ENCODE measurements around the gene ANAPC7. TPM values are rescaled to one million over a fixed set of nuclear protein-coding genes. Genes with fewer than 3 reads are reported as not detected.
"Not testable (repeated sequence)": the region's sequence is repeated elsewhere in the genome, so short reads cannot be mapped to it uniquely, and the experiment has no call there.

Gene ANAPC7
- total RNA-seq, 1 donor from 2014 or later, result 91.8 TPM

DNA sequence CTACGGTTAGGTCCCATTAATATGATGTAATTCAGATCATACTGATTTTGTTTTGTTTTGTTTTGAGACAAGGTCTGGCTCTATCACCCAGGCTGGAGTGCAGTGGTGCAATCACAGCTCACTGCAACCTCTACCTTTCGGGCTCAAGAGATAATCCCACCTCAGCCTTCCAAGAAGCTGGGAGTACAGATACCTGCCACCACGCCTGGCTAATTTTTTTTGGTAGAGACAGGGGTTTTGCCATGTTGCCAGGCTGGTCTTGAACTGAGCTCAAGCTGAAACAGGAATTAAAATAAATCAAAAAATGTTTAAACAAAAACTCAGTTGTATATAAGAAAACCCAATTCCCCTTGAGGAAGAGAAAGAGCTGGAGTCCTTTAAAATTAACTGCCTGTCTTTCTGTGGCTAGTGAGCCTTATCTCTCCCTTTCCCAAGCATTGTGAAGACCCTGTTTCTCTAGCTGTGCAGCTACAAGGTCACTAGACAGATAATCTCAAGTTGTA lies 17.7 kb upstream of the ANAPC7 start:
- peaks cover 2% of the 10 kb centered on the region for H3K4me1 Mint-ChIP-seq (ENCODE audit: low read depth)
- no peaks in the 10 kb centered on the region for H3K9me3 Mint-ChIP-seq (ENCODE audit: low read depth)
- H3K4me3 Mint-ChIP-seq (ENCODE audit: low read depth), result no peak overlapping the region
- no peaks in the 10 kb centered on the region for H3K27me3 Mint-ChIP-seq
- TF ChIP-seq, protein P1, sequence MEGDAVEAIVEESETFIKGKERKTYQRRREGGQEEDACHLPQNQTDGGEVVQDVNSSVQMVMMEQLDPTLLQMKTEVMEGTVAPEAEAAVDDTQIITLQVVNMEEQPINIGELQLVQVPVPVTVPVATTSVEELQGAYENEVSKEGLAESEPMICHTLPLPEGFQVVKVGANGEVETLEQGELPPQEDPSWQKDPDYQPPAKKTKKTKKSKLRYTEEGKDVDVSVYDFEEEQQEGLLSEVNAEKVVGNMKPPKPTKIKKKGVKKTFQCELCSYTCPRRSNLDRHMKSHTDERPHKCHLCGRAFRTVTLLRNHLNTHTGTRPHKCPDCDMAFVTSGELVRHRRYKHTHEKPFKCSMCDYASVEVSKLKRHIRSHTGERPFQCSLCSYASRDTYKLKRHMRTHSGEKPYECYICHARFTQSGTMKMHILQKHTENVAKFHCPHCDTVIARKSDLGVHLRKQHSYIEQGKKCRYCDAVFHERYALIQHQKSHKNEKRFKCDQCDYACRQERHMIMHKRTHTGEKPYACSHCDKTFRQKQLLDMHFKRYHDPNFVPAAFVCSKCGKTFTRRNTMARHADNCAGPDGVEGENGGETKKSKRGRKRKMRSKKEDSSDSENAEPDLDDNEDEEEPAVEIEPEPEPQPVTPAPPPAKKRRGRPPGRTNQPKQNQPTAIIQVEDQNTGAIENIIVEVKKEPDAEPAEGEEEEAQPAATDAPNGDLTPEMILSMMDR (IDR thresholded peaks at IDR 0.05; ENCODE audit: unreplicated experiment), result no peak
- H3K27ac Mint-ChIP-seq, result no peak overlapping the region
- no peaks in the 10 kb centered on the region for H3K36me3 Mint-ChIP-seq (ENCODE audit: insufficient read depth)
- DNase-seq (ENCODE audit: low spot score, unreplicated experiment), result no peak

DNA sequence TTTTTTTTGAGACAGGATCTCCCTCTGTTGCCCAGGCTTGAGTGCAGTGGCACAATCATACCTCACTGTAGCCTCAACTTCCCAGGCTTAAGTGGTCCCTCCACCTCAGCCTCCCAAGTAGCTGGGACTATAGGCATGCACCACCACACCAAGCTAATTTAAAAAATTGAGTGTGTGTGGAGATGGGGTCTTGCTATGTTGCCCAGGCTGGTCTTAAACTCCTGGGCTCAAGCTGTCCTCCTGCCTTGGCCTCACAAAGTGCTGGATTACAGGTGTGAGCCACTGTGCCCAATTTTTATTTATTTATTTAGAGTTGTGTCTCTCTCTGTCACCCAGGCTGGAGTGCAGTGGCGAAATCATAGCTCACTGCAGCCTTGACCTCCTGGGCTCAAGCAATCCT lies 17.1 kb upstream of the ANAPC7 start:
- not testable (repeated sequence) for H3K4me3 Mint-ChIP-seq (ENCODE audit: low read depth); H3K27me3 Mint-ChIP-seq; H3K36me3 Mint-ChIP-seq (ENCODE audit: insufficient read depth); H3K4me1 Mint-ChIP-seq (ENCODE audit: low read depth); H3K27ac Mint-ChIP-seq; H3K9me3 Mint-ChIP-seq (ENCODE audit: low read depth); DNase-seq (ENCODE audit: low spot score, unreplicated experiment)

DNA sequence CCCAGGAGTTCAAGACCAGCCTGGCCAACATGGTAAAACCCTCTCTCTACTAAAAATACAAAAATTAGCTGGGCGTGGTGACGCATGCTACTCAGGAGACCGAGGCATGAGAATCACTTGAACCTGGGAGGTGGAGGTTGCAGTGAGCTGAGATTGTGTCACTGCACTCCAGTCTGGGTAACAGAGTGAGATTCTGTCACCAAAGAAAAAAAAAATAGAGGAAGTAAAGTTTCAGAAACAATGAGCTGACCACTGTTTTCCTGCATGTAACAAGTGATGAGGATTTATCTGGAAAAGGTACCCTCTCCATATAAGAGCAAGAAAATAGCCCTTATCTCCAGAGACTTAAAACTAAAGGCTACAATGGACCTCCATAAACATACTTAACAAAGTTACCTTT lies 13.6 kb upstream of the ANAPC7 start:
- H3K9me3 Mint-ChIP-seq (ENCODE audit: low read depth); H3K27me3 Mint-ChIP-seq; H3K4me1 Mint-ChIP-seq (ENCODE audit: low read depth); H3K36me3 Mint-ChIP-seq (ENCODE audit: insufficient read depth); H3K4me3 Mint-ChIP-seq (ENCODE audit: low read depth); DNase-seq (ENCODE audit: low spot score, unreplicated experiment); H3K27ac Mint-ChIP-seq: not testable (repeated sequence)

DNA sequence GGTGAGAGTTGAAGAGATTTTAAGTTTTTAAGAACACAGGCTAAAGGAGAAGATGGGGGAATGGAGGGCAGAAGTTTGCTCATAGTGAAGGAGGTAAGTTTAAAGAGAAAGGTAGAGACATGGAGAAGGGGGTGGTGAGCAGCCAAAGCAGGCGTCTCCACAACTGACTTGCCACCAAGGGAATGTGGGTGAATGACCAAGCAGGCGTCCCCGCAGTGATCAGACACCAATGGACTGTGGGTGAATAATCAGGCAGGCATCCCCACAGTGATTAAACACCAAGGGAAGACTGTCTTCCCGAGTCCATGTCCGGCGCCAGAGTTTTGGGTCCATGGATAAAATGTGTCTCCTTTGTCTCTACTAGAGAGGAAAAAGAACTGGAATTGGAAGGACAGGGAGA lies 6.6 kb upstream of the ANAPC7 start:
- H3K36me3 Mint-ChIP-seq (ENCODE audit: insufficient read depth); H3K9me3 Mint-ChIP-seq (ENCODE audit: low read depth); H3K27ac Mint-ChIP-seq; H3K4me3 Mint-ChIP-seq (ENCODE audit: low read depth); DNase-seq (ENCODE audit: low spot score, unreplicated experiment); H3K4me1 Mint-ChIP-seq (ENCODE audit: low read depth): not testable (repeated sequence)
- peaks cover 10% of the 10 kb centered on the region for H3K27me3 Mint-ChIP-seq

DNA sequence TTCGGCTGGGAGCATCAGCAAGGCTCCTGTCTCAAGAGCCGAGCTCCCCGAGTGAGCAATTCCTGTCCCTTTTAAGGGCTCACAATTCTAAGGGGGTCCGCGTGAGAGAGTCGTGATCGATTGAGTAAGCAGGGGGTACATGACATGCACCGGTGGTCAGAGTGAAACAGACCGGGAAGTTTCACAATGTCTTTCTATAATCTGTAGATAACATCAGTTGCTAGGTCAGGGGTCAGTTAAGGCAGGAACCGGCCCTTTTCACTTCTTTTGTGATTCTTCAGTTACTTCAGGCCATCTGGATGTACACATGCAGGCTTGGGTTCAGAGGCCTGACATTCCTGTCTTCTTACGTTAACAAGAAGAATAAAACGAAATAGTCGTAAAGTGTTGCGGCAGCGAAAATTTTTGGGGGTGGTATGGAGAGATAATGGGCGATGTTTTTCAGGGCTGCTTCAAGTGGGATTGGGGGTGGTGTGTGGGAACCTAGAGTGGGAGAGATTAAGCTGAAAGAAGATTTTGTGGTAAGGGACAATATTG lies 1.7 kb upstream of the ANAPC7 start:
- not testable (repeated sequence) for H3K36me3 Mint-ChIP-seq (ENCODE audit: insufficient read depth)

DNA sequence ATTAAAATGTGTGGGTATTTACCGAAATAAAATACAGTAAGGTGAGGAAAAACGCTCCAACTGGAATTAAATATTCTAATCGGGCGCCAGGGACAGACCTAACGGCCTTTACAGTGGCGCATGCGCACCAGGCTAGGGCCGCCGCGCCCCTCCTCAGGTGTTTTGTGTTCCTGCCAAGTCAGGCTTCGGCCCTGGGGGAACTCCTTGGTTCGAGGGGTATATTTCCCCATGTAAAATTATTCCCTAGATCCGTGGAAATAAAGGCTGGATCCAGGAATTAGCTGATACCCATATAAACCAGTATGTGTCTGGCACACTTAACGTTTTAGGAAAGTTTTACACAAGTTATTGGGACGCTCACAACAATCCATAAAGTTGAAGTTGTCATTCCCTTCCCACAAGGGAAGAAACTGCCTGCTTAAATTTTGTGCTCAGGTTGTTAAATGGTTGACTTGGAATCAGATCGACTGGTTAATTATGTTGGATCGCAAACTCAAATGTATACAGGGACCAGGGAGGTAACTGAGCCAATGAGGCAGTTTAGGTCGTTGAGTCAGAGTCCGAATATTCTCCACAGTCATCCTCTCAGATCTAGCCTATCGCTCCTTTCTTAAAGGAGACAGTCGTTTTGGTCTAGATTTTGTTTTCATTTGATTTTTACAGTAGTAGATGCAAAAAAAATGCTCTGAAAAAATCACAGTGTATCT lies 621 bp upstream of the ANAPC7 start:
- peak overlapping the region; percentile 99 for H3K4me3 Mint-ChIP-seq (ENCODE audit: low read depth)
- peaks cover 3% of the 10 kb centered on the region for H3K27me3 Mint-ChIP-seq
- H3K36me3 Mint-ChIP-seq (ENCODE audit: insufficient read depth), result peaks cover 10% of the 10 kb centered on the region
- DNase-seq (ENCODE audit: low spot score, unreplicated experiment), result peak; percentile 71
- TF ChIP-seq, protein P1 (IDR thresholded peaks at IDR 0.05; ENCODE audit: unreplicated experiment), result no peak
- peak overlapping the region; percentile 100 for H3K27ac Mint-ChIP-seq
- H3K4me1 Mint-ChIP-seq (ENCODE audit: low read depth), result peaks cover 6% of the 10 kb centered on the region
- H3K9me3 Mint-ChIP-seq (ENCODE audit: low read depth), result no peaks in the 10 kb centered on the region

More for the DNA sequence above, 1.7 kb upstream of the ANAPC7 start:
- H3K27me3 Mint-ChIP-seq, result peaks cover 10% of the 10 kb centered on the region
- H3K27ac Mint-ChIP-seq; H3K4me3 Mint-ChIP-seq (ENCODE audit: low read depth); H3K9me3 Mint-ChIP-seq (ENCODE audit: low read depth); DNase-seq (ENCODE audit: low spot score, unreplicated experiment); H3K4me1 Mint-ChIP-seq (ENCODE audit: low read depth): not testable (repeated sequence)

DNA sequence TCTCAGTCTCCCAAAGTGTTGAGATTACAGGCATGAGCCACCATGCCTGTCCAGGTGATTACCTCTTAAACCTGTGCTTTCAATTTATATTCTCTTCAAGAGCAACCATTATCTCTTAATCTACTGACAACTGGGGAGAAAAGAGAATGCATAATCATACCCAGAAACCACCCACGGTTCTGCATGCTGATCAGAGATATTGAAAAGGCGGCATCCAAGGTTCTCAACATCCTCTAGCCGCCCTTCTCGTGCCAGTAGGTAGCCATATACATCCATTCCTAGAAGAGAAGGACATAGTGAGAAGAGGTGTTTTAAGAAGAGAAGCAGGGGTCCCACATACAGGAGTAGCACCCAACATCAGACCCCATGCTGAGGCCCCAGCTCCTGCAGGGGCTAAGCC lies 20.8 kb downstream of the ANAPC7 start:
- Mint-ChIP-seq H3K4me1 (ENCODE audit: low read depth) (no peaks in the 10 kb centered on the region), H3K4me3 (ENCODE audit: low read depth) (no peak overlapping the region), H3K9me3 (ENCODE audit: low read depth) (no peaks in the 10 kb centered on the region), H3K27ac (no peak overlapping the region), H3K27me3 (no peaks in the 10 kb centered on the region), H3K36me3 (ENCODE audit: insufficient read depth) (peaks cover 33% of the 10 kb centered on the region)
- DNase-seq (ENCODE audit: low spot score, unreplicated experiment), result no peak
- TF ChIP-seq, protein P1 (IDR thresholded peaks at IDR 0.05; ENCODE audit: unreplicated experiment), result no peak
